GM04503 (cell line): ENCODE results near the gene DLEC1.

Experiments
- DNase-seq: peaks from one replicate; pipeline ENCODE4 v3.0.0-alpha.2; 2012; ENCODE audit warnings: low read depth

Gene DLEC1

DNA sequence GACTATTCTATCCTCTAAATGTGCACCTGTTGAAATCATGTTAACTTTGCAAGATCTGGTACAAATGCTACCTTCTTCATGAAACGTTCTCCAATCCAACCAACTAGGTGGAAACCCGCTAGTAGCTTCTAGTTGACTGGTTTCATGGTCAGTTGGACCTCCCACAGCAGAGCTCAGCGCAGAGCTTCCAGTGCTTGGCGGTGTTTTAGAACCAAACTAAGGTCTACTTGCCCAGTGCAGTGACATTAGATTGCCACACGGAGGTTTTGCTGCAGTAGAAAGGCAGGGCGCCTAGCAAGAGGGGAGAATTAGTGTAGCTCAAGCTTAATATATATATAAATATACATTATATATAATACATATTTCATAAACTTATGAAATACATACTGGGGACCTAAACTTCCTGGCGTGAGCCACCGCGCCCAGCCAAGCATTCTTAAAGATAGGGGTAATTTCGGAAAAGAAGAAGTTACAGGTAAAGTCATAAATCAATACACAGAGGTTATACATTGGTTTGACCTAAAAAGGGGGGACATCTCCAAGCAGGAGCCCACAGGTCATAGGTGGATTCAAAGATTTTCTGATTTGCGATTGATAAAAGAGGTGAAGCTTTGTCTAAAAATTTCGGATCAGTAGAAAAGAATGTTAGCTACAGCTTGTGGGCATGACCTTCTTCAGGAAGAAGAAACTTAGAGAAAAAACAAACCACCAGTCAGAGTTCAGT, 124.3 kb downstream of the DLEC1 start:
- no peak for DNase-seq

DNA sequence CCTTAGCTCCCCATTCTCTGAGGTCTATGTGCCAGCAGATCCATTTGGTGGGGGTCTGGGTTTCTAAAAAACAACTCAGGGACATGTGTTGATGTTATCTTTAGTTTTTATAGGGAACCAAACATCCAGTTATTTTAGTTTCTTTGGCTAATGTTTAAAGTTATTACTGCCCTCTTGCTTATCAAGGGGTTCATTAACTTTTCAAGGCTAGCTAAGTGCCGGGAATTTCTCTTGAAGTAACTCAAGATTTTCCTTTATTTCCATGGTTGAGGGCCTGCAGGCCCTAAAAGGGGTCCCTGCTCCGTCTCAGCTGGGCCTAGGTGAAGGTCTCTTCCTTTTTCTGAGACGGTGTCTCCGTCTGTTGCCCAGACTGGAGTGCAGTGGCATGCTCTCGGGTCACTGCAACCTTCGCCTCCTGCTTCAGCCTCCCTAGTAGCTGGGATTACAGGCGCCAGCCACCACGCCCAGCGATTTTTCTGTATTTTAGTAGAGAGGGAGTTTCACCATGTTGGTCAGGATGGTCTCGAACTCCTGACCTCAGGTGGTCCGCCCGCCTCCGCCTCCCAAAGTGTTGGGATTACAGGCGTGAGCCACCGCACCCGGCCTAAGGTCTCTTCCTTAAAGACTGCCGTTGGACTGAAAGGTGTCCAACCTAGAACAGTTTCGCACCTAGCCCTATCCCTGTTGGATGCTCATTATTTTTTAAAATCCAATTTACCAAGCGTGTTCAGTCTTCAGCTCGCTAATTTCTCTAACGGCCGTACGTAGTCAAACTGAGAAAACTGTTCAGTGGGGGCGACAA, 125.0 kb downstream of the DLEC1 start:
- DNase-seq, result no peak

DNA sequence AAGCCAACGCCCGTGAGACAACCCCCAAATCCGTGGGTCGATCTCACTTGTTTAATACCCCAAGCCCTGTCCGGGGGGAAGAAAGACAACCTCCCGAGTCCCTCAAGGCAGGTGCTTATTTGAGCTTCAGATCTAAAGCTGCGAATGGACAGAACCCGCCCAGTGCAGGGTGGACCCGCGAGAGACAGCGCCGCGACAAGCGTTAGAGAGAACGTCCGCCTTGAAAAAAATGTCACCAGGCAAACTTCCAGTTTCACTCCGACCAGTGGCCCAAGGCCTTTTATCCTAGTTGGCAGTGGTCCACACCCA, 125.6 kb downstream of the DLEC1 start:
- DNase-seq, result no peak

GRCh38 chr3:38164952-38165721, 126.1 kb downstream of the DLEC1 start, which contains the start of gene OXSR1:
Gene OXSR1 (plus strand): TSS chr3:38165537. CDS start chr3:38165877, 340 bp downstream.
- DNase-seq, result peak; percentile 99

- no peak for DNase-seq
Observed at GRCh38 chr3:38165722-38166387, 126.8 kb downstream of the DLEC1 start.

DNA sequence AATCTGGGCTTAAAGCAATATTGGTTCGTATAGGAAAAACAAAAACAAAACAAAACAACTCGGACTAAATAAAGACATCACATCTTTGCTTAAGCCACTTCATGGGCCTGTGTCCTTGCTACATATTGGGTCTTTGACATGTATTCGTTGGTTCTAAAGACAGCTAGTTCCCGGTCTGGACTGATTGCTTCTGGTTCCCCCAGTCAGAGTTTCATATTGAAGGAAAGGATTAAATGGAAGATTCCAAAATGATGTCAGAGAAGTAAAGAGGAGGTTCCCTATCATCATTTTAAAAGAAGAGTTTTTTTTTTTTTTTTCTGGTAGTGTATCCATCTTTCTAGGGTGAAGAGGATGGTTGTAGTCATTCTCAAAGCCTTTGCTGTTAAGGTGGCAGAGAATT, 128.6 kb downstream of the DLEC1 start:
- no peak for DNase-seq

DNA sequence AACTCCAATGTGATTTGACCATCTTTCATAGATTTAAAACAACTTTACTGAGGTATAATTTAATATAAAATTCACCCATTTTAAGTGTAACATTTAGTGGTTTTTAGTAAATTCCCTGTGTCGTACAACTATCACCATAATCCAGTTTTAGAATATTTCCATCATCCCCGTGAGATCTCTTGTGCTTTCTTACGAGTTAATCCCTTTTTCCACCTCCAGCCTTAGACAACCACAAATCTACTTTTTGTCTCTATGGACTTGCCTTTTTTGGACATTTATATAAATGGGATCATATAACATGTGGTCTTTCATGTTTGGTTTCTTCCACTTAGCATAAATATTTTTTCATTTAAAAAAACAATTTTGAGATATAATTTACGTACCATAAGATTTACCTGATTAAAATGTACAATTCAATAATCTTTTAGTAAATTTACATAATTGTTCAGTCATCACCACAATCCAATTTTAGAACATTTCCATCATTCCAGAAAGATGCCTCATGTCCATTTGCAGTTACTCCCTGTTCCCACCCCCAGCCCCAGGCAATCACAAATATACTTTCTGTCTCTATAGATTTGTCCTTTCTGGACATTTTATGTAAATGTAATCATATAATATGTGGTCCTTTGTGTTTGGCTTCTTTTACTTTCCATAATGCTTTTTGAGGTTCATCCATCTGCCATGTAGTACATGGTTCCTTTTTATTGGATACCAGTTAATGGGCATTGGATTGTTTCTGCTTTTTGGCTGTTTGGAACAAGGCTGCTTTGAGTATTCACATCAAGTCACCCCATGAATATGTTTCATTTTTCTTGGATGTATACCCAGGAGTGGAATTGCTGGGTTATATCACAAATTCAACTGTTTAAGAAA, 129.4 kb downstream of the DLEC1 start:
- DNase-seq, result no peak

GRCh38 chr3:38169027-38169317, 130.0 kb downstream of the DLEC1 start:
- DNase-seq, result no peak

DNA sequence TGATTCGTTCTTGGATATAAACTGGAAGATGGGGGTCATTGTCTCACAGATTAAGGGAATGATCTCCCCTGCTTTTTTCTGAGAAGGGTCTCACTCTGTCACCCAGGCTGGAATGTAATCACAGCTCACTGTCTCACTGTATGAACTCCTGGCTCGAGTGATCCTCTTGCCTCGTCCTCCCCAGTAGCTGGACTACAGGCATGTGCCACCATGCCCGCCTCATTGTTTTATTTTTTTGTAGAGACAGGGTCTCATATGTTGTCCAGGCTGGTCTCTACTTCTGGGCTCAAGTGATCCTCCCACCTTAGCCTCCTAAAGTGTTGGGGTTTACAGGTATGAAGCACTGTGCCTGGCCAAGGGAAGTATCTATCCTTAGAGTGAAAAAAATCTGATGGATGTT, 131.7 kb downstream of the DLEC1 start:
- DNase-seq, result no peak

GRCh38 chr3:38171622-38172021, 132.6 kb downstream of the DLEC1 start:
- DNase-seq, result no peak
